ENCODE data around the gene NBPF26.
"Not testable (repeated sequence)": the region's sequence is repeated elsewhere in the genome, so short reads cannot be mapped to it uniquely, and the experiment has no call there.

The NBPF26 gene

GRCh38 chr1:120723715-120724402 is at the start of gene NBPF26:
Gene NBPF26, plus strand, starts transcription at chr1:120723945.
- not testable (repeated sequence) for DNase-seq

GRCh38 chr1:120680106-120680819 is 43.5 kb upstream of the NBPF26 start:
- DNase-seq = not testable (repeated sequence)

- DNase-seq = not testable (repeated sequence)
These were observed 42.8 kb upstream of the NBPF26 start for GRCh38 chr1:120680938-120681337.

- DNase-seq = not testable (repeated sequence)
These were observed 39.3 kb upstream of the NBPF26 start for GRCh38 chr1:120684397-120684796.

- not testable (repeated sequence) for DNase-seq
These were observed 38.1 kb upstream of the NBPF26 start for GRCh38 chr1:120685622-120686021.

- DNase-seq = not testable (repeated sequence)
These were observed 36.5 kb upstream of the NBPF26 start for GRCh38 chr1:120687250-120687649.

- DNase-seq = not testable (repeated sequence)
These were observed 22.8 kb upstream of the NBPF26 start for GRCh38 chr1:120700807-120701562.

GRCh38 chr1:120723358-120723714 is 409 bp upstream of the NBPF26 start:
- DNase-seq = not testable (repeated sequence)

GRCh38 chr1:120724507-120724906 is 762 bp downstream of the NBPF26 start:
- not testable (repeated sequence) for DNase-seq

- DNase-seq = not testable (repeated sequence)
These were observed 5.1 kb downstream of the NBPF26 start for GRCh38 chr1:120728811-120729210.

GRCh38 chr1:120769090-120769489 is 45.3 kb downstream of the NBPF26 start:
- not testable (repeated sequence) for DNase-seq

- not testable (repeated sequence) for DNase-seq
These were observed 81.7 kb downstream of the NBPF26 start for GRCh38 chr1:120805452-120805851.

GRCh38 chr1:120811822-120812221 is 88.1 kb downstream of the NBPF26 start:
- not testable (repeated sequence) for DNase-seq

- DNase-seq = not testable (repeated sequence)
These were observed 101.3 kb downstream of the NBPF26 start for GRCh38 chr1:120825051-120825450.

GRCh38 chr1:120826623-120827022 is 102.9 kb downstream of the NBPF26 start:
- DNase-seq = not testable (repeated sequence)

GRCh38 chr1:120844186-120844944 is 120.6 kb downstream of the NBPF26 start:
- peak; percentile 23 for DNase-seq

- not testable (repeated sequence) for DNase-seq
These were observed 121.2 kb downstream of the NBPF26 start for GRCh38 chr1:120844945-120845330.

GRCh38 chr1:120849400-120850286 is 125.9 kb downstream of the NBPF26 start:
- not testable (repeated sequence) for DNase-seq

GRCh38 chr1:120850287-120850536 is 126.5 kb downstream of the NBPF26 start:
- DNase-seq = not testable (repeated sequence)

- peak; percentile 94 for DNase-seq
These were observed 127.0 kb downstream of the NBPF26 start for GRCh38 chr1:120850537-120851421.

- DNase-seq = not testable (repeated sequence)
These were observed 134.4 kb downstream of the NBPF26 start for GRCh38 chr1:120858144-120858543.
